MM.1S (cell line): ENCODE measurements around the gene RIPOR1.

Source experiments
- DNase-seq: peaks from one replicate; pipeline ENCODE4 v3.0.0-alpha.2; 2015
- H2AFZ ChIP-seq: fragments of 300-600 bp; sonication (generic); 2 replicates; pipeline ENCODE4 v1.6.0; 2016; ENCODE audit warnings: antibody characterized with exemption, low read length
- H3F3A ChIP-seq: fragments of 300-600 bp; sonication (generic); 2 replicates; pipeline ENCODE4 v1.6.1; 2016; ENCODE audit warnings: mild to moderate bottlenecking, antibody characterized with exemption, low read length, moderate library complexity, mixed read lengths; ENCODE audit not compliant: insufficient read depth
- H3K27ac ChIP-seq: fragments of 300-600 bp; sonication (generic); 2 replicates; pipeline ENCODE4 v1.5.1; 2016; ENCODE audit warnings: mild to moderate bottlenecking, low read length
- H3K27me3 ChIP-seq: fragments of 300-600 bp; sonication (generic); replicated peaks from 2 replicates; pipeline ENCODE4 v1.6.0; 2016; ENCODE audit warnings: low read length; ENCODE audit not compliant: insufficient read depth
- H3K36me3 ChIP-seq: fragments of 300-600 bp; sonication (generic); replicated peaks from 2 replicates; pipeline ENCODE4 v1.6.1; 2016; ENCODE audit warnings: mild to moderate bottlenecking, low read length, mixed read lengths; ENCODE audit not compliant: insufficient read depth
- H3K4me1 ChIP-seq: fragments of 300-600 bp; sonication (generic); 2 replicates; pipeline ENCODE4 v1.6.1; 2016; ENCODE audit warnings: low read length, mixed read lengths
- H3K4me2 ChIP-seq: fragments of 300-600 bp; sonication (generic); 2 replicates; pipeline ENCODE4 v1.6.0; 2016; ENCODE audit warnings: low read depth, low read length
- H3K4me3 ChIP-seq: fragments of 300-600 bp; sonication (generic); 2 replicates; pipeline ENCODE4 v1.5.1; 2016; ENCODE audit warnings: low read length, mixed read lengths
- H3K79me2 ChIP-seq: fragments of 300-600 bp; sonication (generic); 2 replicates; pipeline ENCODE4 v1.6.1; 2016; ENCODE audit warnings: mixed run types, low read length, mixed read lengths
- H3K9ac ChIP-seq: fragments of 300-600 bp; sonication (generic); 2 replicates; pipeline ENCODE4 v1.6.1; 2016; ENCODE audit warnings: low read length, mixed read lengths
- H3K9me2 ChIP-seq: fragments of 300-600 bp; sonication (generic); replicated peaks from 2 replicates; pipeline ENCODE4 v1.6.1; 2016; ENCODE audit warnings: mild to moderate bottlenecking, low read length, mixed read lengths; ENCODE audit not compliant: insufficient read depth
- H3K9me3 ChIP-seq: fragments of 300-600 bp; sonication (generic); replicated peaks from 2 replicates; pipeline ENCODE4 v1.6.1; 2016; ENCODE audit warnings: mild to moderate bottlenecking, low read length, mixed read lengths; ENCODE audit not compliant: insufficient read depth
- H4K20me1 ChIP-seq: fragments of 300-600 bp; sonication (generic); 2 replicates; pipeline ENCODE4 v1.6.1; 2016; ENCODE audit warnings: mild to moderate bottlenecking, low read length, moderate library complexity, mixed read lengths; ENCODE audit not compliant: insufficient read depth
- EZH2 ChIP-seq: fragments of 300-600 bp; sonication (generic); optimal IDR thresholded peaks from 2 replicates; pipeline ENCODE3; 2017; ENCODE audit warnings: low read depth, mild to moderate bottlenecking, antibody characterized with exemption, low read length, mixed read lengths
- EZH2phosphoT487 ChIP-seq: fragments of 300-600 bp; sonication (generic); IDR thresholded peaks from 2 replicates; pipeline ENCODE4 v1.6.1; 2018; ENCODE audit warnings: antibody characterized with exemption, low read length
- TF ChIP-seq, protein P1 (sequence below): fragments of 300-600 bp; sonication (generic); IDR thresholded peaks from 2 replicates; pipeline ENCODE4 v1.5.1; 2016; ENCODE audit warnings: antibody characterized with exemption, low read length, mixed read lengths

The RIPOR1 gene

DNA sequence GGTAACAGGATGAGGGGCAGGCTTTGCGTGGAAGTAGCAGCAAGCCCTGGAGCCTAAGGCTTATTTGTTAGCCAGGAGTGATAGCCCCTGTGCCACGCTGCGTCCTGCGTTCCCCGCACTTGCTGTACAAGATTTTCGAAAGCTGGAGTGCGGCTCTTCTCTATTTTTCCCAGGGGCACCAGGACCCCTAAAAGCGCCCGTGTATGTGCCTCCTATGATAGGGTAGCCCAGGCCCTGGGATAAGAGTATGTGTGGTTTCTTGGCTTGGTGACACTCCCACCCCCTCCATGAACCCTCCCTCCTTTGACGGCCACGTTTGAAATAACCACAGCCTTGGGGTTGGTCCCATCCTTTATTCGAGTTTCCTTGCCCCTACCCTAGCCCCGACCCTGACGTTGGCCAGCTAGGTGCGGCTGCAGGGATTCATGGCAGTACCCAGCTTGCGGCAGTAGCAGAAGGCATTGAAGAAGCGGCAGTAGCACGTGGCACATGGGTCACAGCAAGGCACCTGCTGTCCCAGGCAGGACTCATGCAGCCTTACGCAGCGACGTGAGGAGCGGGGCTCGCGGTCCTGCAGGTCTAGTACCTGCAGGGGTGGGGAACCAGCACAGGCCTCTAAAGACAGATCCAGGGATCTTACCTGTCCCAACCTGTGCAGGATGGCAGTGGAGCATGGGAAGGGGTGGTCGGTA, 46.2 kb upstream of the RIPOR1 start:
- Histone ChIP-seq H3K36me3 (no peaks in the 10 kb centered on the region), H3F3A (no peaks in the 10 kb centered on the region), H3K9me3 (no peaks in the 10 kb centered on the region), H3K4me3 (peak overlapping the region; percentile 99), H3K9ac (peak overlapping the region; percentile 90; the same call in 1 of the 2 replicates), H3K4me1 (peaks cover 4% of the 10 kb centered on the region; the same call in 1 of the 2 replicates), H4K20me1 (no peaks in the 10 kb centered on the region; the same call in 1 of the 2 replicates), H3K27me3 (no peaks in the 10 kb centered on the region), H3K79me2 (peaks cover 61% of the 10 kb centered on the region), H3K27ac (no peak overlapping the region), H2AFZ (peak overlapping the region; percentile 90), H3K4me2 (peak overlapping the region; percentile 63), H3K9me2 (no peaks in the 10 kb centered on the region)
- TF ChIP-seq, protein P1, sequence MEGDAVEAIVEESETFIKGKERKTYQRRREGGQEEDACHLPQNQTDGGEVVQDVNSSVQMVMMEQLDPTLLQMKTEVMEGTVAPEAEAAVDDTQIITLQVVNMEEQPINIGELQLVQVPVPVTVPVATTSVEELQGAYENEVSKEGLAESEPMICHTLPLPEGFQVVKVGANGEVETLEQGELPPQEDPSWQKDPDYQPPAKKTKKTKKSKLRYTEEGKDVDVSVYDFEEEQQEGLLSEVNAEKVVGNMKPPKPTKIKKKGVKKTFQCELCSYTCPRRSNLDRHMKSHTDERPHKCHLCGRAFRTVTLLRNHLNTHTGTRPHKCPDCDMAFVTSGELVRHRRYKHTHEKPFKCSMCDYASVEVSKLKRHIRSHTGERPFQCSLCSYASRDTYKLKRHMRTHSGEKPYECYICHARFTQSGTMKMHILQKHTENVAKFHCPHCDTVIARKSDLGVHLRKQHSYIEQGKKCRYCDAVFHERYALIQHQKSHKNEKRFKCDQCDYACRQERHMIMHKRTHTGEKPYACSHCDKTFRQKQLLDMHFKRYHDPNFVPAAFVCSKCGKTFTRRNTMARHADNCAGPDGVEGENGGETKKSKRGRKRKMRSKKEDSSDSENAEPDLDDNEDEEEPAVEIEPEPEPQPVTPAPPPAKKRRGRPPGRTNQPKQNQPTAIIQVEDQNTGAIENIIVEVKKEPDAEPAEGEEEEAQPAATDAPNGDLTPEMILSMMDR: no peak
- TF ChIP-seq EZH2: no peak
- TF ChIP-seq EZH2phosphoT487: no peak
- no peak for DNase-seq

GRCh38 chr16:67483150-67483549, 45.5 kb upstream of the RIPOR1 start, which contains the start of gene AGRP:
AGRP (minus strand) TSS chr16:67483547; CDS start chr16:67483398, 149 bp downstream.
- Histone ChIP-seq H3K9me2 (no peaks in the 10 kb centered on the region), H3K9ac (no peak within 1 kb of the TSS; the same call in 1 of the 2 replicates), H3K27me3 (no peaks in the 10 kb centered on the region), H3F3A (peaks cover 4% of the 10 kb centered on the region; the same call in 1 of the 2 replicates), H4K20me1 (no peaks in the 10 kb centered on the region), H2AFZ (no peak within 1 kb of the TSS), H3K36me3 (no peaks in the 10 kb centered on the region), H3K4me3 (peak within 1 kb of the TSS; percentile 99; the same call in 1 of the 2 replicates), H3K4me1 (peaks cover 9% of the 10 kb centered on the region), H3K4me2 (peak within 1 kb of the TSS; percentile 63), H3K79me2 (peaks cover 53% of the 10 kb centered on the region), H3K9me3 (no peaks in the 10 kb centered on the region), H3K27ac (no peak within 1 kb of the TSS)
- no peak for DNase-seq
- TF ChIP-seq EZH2 (no peak), EZH2phosphoT487 (no peak)
- TF ChIP-seq, protein P1: no peak

GRCh38 chr16:67483731-67484525, 44.7 kb upstream of the RIPOR1 start:
- Histone ChIP-seq H4K20me1 (no peaks in the 10 kb centered on the region), H3K9me3 (no peaks in the 10 kb centered on the region), H3K27ac (no peak overlapping the region), H3K9me2 (no peaks in the 10 kb centered on the region), H2AFZ (no peak overlapping the region), H3K4me3 (no peak overlapping the region), H3K36me3 (no peaks in the 10 kb centered on the region), H3K9ac (no peak overlapping the region), H3K4me2 (no peak overlapping the region), H3F3A (peaks cover 10% of the 10 kb centered on the region), H3K79me2 (peaks cover 46% of the 10 kb centered on the region), H3K27me3 (no peaks in the 10 kb centered on the region), H3K4me1 (peaks cover 10% of the 10 kb centered on the region)
- DNase-seq: no peak
- TF ChIP-seq EZH2phosphoT487 (no peak), EZH2 (no peak)
- TF ChIP-seq, protein P1: no peak
